OCI-LY3 (cell line): ENCODE data around the gene SPACA6.

Experiments
- H2AFZ ChIP-seq: fragments of 200-600, 300-600 bp; shearing (Covaris generic); 2 replicates; pipeline ENCODE4 v1.6.0; 2014; ENCODE audit warnings: antibody characterized with exemption, low read depth, low read length
- H3K27ac ChIP-seq: fragments of 200-600, 300-600 bp; sonication (generic); 2 replicates; pipeline ENCODE4 v1.5.1; 2014; ENCODE audit warnings: mild to moderate bottlenecking, low read length, moderate library complexity, mixed read lengths
- H3K27me3 ChIP-seq: fragments of 200-600, 300-600 bp; sonication (generic); 2 replicates; pipeline ENCODE4 v1.6.1; 2014; ENCODE audit warnings: low read depth, low read length, mixed read lengths
- H3K36me3 ChIP-seq: fragments of 200-600, 300-600 bp; sonication (generic); replicated peaks from 2 replicates; pipeline ENCODE3; 2014; ENCODE audit warnings: low read depth, low read length, mixed read lengths
- H3K4me1 ChIP-seq: fragments of 300-600, 200-600 bp; sonication (generic); 2 replicates; pipeline ENCODE4 v1.6.1; 2014; ENCODE audit warnings: low read length, mixed read lengths
- H3K4me2 ChIP-seq: fragments of 200-600, 300-600 bp; sonication (generic); 2 replicates; pipeline ENCODE4 v1.6.1; 2014; ENCODE audit warnings: low read length, mixed read lengths
- H3K4me3 ChIP-seq: fragments of 300-600, 200-600 bp; sonication (generic); 2 replicates; pipeline ENCODE4 v1.5.1; 2014; ENCODE audit warnings: antibody characterized with exemption, mild to moderate bottlenecking, low read length, moderate library complexity
- H3K79me2 ChIP-seq: fragments of 300-600, 200-600 bp; shearing (Covaris generic); 2 replicates; pipeline ENCODE4 v1.6.1; 2014; ENCODE audit warnings: mild to moderate bottlenecking, low read length, mixed read lengths
- H3K9ac ChIP-seq: fragments of 300-600, 200-600 bp; shearing (Covaris generic); 2 replicates; pipeline ENCODE4 v1.6.0; 2014; ENCODE audit warnings: mild to moderate bottlenecking, low read length, moderate library complexity
- H3K9me3 ChIP-seq: fragments of 200-600, 300-600 bp; shearing (Covaris generic); 2 replicates; pipeline ENCODE4 v1.6.1; 2014; ENCODE audit warnings: low read length, mixed read lengths; ENCODE audit not compliant: insufficient read depth
- H4K20me1 ChIP-seq: fragments of 200-600, 300-600 bp; sonication (generic); 2 replicates; pipeline ENCODE4 v1.6.1; 2016; ENCODE audit warnings: low read length, mixed read lengths; ENCODE audit not compliant: insufficient read depth
- CTCF ChIP-seq: fragments of 200-600, 300-600 bp; sonication (generic); IDR thresholded peaks from 2 replicates; pipeline ENCODE4 v1.5.1; 2014; ENCODE audit warnings: antibody characterized with exemption, low read length, low read depth
- EZH2phosphoT487 ChIP-seq: fragments of 200-600 bp; shearing (Covaris generic); IDR thresholded peaks from 2 replicates; pipeline ENCODE4 v1.6.1; 2018; ENCODE audit warnings: antibody characterized with exemption, mixed run types, low read depth

The SPACA6 gene

GRCh38 chr19:51719251-51719988 lies 26.3 kb downstream of the SPACA6 start:
- Histone ChIP-seq H3K4me3 (no peak overlapping the region), H3K36me3 (no peaks in the 10 kb centered on the region), H3K4me1 (no peaks in the 10 kb centered on the region), H3K4me2 (no peak overlapping the region), H2AFZ (no peak overlapping the region), H3K27me3 (peaks cover 5% of the 10 kb centered on the region; the same call in 1 of the 2 replicates), H3K9me3 (no peaks in the 10 kb centered on the region), H3K9ac (no peak overlapping the region), H3K79me2 (no peaks in the 10 kb centered on the region), H4K20me1 (no peaks in the 10 kb centered on the region), H3K27ac (no peak overlapping the region)
- TF ChIP-seq EZH2phosphoT487 (no peak), CTCF (no peak)

GRCh38 chr19:51721905-51722304 lies 28.8 kb downstream of the SPACA6 start:
- Histone ChIP-seq H3K9ac (no peak overlapping the region), H4K20me1 (no peaks in the 10 kb centered on the region), H3K36me3 (no peaks in the 10 kb centered on the region), H3K27me3 (peaks cover 5% of the 10 kb centered on the region; the same call in 1 of the 2 replicates), H3K27ac (no peak overlapping the region), H3K79me2 (no peaks in the 10 kb centered on the region), H3K9me3 (no peaks in the 10 kb centered on the region), H3K4me1 (no peaks in the 10 kb centered on the region), H2AFZ (no peak overlapping the region), H3K4me3 (no peak overlapping the region), H3K4me2 (no peak overlapping the region)
- TF ChIP-seq EZH2phosphoT487 (no peak), CTCF (no peak)

GRCh38 chr19:51722492-51722891 lies 29.4 kb downstream of the SPACA6 start:
- Histone ChIP-seq H3K4me3 (no peak overlapping the region), H3K9ac (no peak overlapping the region), H3K9me3 (no peaks in the 10 kb centered on the region), H4K20me1 (no peaks in the 10 kb centered on the region), H2AFZ (no peak overlapping the region), H3K36me3 (no peaks in the 10 kb centered on the region), H3K79me2 (no peaks in the 10 kb centered on the region), H3K27me3 (peaks cover 5% of the 10 kb centered on the region; the same call in 1 of the 2 replicates), H3K27ac (no peak overlapping the region), H3K4me1 (no peaks in the 10 kb centered on the region), H3K4me2 (no peak overlapping the region)
- TF ChIP-seq EZH2phosphoT487: no peak
- no peak for TF ChIP-seq CTCF

DNA sequence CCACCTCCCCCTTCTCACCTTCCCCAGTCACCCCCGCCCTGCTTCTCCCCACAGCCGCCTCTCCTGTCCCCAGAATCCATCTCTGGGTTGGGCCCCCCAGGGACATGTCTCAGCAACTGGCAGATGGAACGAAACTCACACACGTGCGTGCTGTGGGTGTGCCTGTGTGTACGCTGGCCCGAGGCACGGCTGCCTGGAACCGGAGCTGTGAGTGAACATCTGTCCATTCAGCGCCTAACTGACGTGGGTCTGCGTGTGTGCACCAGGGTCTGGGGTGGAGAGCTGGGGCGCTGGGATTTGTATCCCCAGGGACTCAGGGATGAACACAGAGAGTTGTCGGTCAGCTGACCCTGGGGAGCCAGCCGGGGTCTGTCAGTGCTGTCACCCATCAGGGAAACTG lies 31.4 kb downstream of the SPACA6 start:
- Histone ChIP-seq H3K79me2 (no peaks in the 10 kb centered on the region), H3K4me2 (no peak overlapping the region), H3K9ac (no peak overlapping the region), H3K36me3 (no peaks in the 10 kb centered on the region), H4K20me1 (no peaks in the 10 kb centered on the region), H3K4me3 (no peak overlapping the region), H2AFZ (no peak overlapping the region), H3K27me3 (peaks cover 7% of the 10 kb centered on the region; the same call in 1 of the 2 replicates), H3K27ac (no peak overlapping the region), H3K9me3 (no peaks in the 10 kb centered on the region), H3K4me1 (no peaks in the 10 kb centered on the region)
- no peak for TF ChIP-seq CTCF
- no peak for TF ChIP-seq EZH2phosphoT487
